CD4-positive, alpha-beta memory T cell (primary cell): Measurements from ENCODE around the gene TRIM26. TPM values are rescaled to one million over a fixed set of nuclear protein-coding genes. Genes with fewer than 3 reads are reported as not detected.

Experiments
- CTCF ChIA-PET: fragments of 350-600 bp; sonication (Branson Sonifier 250); formaldehyde crosslinking; loops from one replicate; lab custom pipeline; 2021; ENCODE audit warnings: inconsistent platforms; ENCODE audit not compliant: partially characterized antibody; lab: Charles Lee
- POLR2A ChIA-PET: fragments of 350-600 bp; sonication (Branson Sonifier 250); formaldehyde crosslinking; loops from one replicate; lab custom pipeline; 2021; ENCODE audit not compliant: partially characterized antibody; lab: Charles Lee
- DNase-seq, 5 donors: peaks; one replicate each; pipeline versions ENCODE4 v3.0.0 to v3.0.0-alpha.2; 2020 to 2022; ENCODE audit warnings: mixed read lengths in 1 of 5
- H3K27ac ChIP-seq: one replicate; pipeline ENCODE4 v1.7.0; 2013; ENCODE audit warnings: low read depth, low read length
- H3K27me3 ChIP-seq: 2 replicates; pipeline ENCODE4 v1.7.0; 2013; ENCODE audit warnings: mild to moderate bottlenecking, low read length, moderate library complexity; ENCODE audit not compliant: insufficient read depth
- H3K36me3 ChIP-seq: 2 replicates; pipeline ENCODE4 v1.7.0; 2013; ENCODE audit warnings: mild to moderate bottlenecking, low read length, moderate library complexity; ENCODE audit not compliant: insufficient read depth
- H3K4me1 ChIP-seq: 2 replicates; pipeline ENCODE4 v1.7.0; 2013; ENCODE audit warnings: mild to moderate bottlenecking, low read length, moderate library complexity; ENCODE audit not compliant: insufficient read depth
- H3K4me3 ChIP-seq, 2 donors: one replicate each; pipeline ENCODE4 v1.7.0; 2013; ENCODE audit warnings: low read length in 2 of 2, mild to moderate bottlenecking in 1 of 2
- H3K9me3 ChIP-seq, 2 donors: one replicate each; pipeline ENCODE4 v1.7.0; 2013; ENCODE audit warnings: low read length in 2 of 2, control low read depth in 1 of 2; ENCODE audit not compliant: control insufficient read depth in 1 of 2
- H3K27ac Mint-ChIP-seq, 7 donors: one replicate each; pipeline ENCODE4 v1.8.0; 2020 to 2021; ENCODE audit warnings: mixed read lengths in 7 of 7, mild to moderate bottlenecking in 6 of 7, inconsistent platforms in 3 of 7, moderate library complexity in 3 of 7
- H3K27me3 Mint-ChIP-seq, 2 donors: one replicate each; pipeline ENCODE4 v1.8.0; 2020 to 2021; ENCODE audit warnings: mixed read lengths in 2 of 2
- H3K36me3 Mint-ChIP-seq, 2 donors: one replicate each; pipeline ENCODE4 v1.8.0; 2020 to 2021; ENCODE audit warnings: mixed read lengths in 2 of 2, inconsistent platforms in 1 of 2, mild to moderate bottlenecking in 1 of 2
- H3K4me1 Mint-ChIP-seq, 4 donors: one replicate each; pipeline ENCODE4 v1.8.0; 2020 to 2021; ENCODE audit warnings: mixed read lengths in 4 of 4, mild to moderate bottlenecking in 1 of 4
- H3K4me3 Mint-ChIP-seq, 8 donors: one replicate each; pipeline ENCODE4 v1.8.0; 2020 to 2021; ENCODE audit warnings: mixed read lengths in 8 of 8, mild to moderate bottlenecking in 7 of 8, moderate library complexity in 6 of 8, inconsistent platforms in 3 of 8
- H3K9me3 Mint-ChIP-seq, 8 donors: one replicate each; pipeline ENCODE4 v1.8.0; 2020 to 2021; ENCODE audit warnings: mixed read lengths in 8 of 8, mild to moderate bottlenecking in 5 of 8, inconsistent platforms in 3 of 8, moderate library complexity in 1 of 8
- intact Hi-C: fragments of 100-400 bp; cut with micrococcal nuclease; formaldehyde crosslinking; loops from one replicate; pipeline ENCODE4 v1.15.1; 2023
- polyA plus RNA-seq, 2 donors: library from polyadenylated mRNA; unstranded; fragments of 300-500 nt; fragmentation: Illumina TruSeq; gene quantifications; one replicate each; pipeline ENCODE4 v1.2.3, GENCODE V29; 2021
- total RNA-seq, 2 experiments: library from RNA; stranded (reverse); gene quantifications; one replicate each; pipeline ENCODE4 v1.2.3, GENCODE V29; 2021

TRIM26 gene
- total and polyA plus RNA-seq, 4 experiments from 2014 or later: 17.3 to 60.7 (median 55.5) TPM

- ChIA-PET POLR2A (no interaction called here), CTCF (no interaction called here)
- no peaks in the 10 kb centered on the region for H3K36me3 Mint-ChIP-seq
- H3K27me3 ChIP-seq: no peaks in the 10 kb centered on the region
- no peaks in the 10 kb centered on the region for H3K36me3 ChIP-seq
- no peak for DNase-seq
- H3K27me3 Mint-ChIP-seq: peaks cover 8 to 21% of the 10 kb centered on the region in 2 donors
- H3K4me3 Mint-ChIP-seq: no peak within 1 kb of the TSS
- H3K9me3 ChIP-seq: no peaks in the 10 kb centered on the region
- H3K4me3 ChIP-seq: no peak within 1 kb of the TSS
- H3K9me3 Mint-ChIP-seq: no peaks in the 10 kb centered on the region
- H3K4me1 ChIP-seq: peaks cover 5% of the 10 kb centered on the region
- H3K27ac ChIP-seq: no peak within 1 kb of the TSS
- intact Hi-C loops: no loop called here
- no peak within 1 kb of the TSS for H3K27ac Mint-ChIP-seq
- H3K4me1 Mint-ChIP-seq: peaks cover 6 to 10% (median 7%) of the 10 kb centered on the region in 4 donors
Measured at GRCh38 chr6:30160785-30161531, 52.2 kb downstream of the TRIM26 start, which contains the start of gene TRIM10. Gene TRIM10 (minus strand): TSS chr6:30161211. CDS start chr6:30160858, 353 bp downstream.

DNA sequence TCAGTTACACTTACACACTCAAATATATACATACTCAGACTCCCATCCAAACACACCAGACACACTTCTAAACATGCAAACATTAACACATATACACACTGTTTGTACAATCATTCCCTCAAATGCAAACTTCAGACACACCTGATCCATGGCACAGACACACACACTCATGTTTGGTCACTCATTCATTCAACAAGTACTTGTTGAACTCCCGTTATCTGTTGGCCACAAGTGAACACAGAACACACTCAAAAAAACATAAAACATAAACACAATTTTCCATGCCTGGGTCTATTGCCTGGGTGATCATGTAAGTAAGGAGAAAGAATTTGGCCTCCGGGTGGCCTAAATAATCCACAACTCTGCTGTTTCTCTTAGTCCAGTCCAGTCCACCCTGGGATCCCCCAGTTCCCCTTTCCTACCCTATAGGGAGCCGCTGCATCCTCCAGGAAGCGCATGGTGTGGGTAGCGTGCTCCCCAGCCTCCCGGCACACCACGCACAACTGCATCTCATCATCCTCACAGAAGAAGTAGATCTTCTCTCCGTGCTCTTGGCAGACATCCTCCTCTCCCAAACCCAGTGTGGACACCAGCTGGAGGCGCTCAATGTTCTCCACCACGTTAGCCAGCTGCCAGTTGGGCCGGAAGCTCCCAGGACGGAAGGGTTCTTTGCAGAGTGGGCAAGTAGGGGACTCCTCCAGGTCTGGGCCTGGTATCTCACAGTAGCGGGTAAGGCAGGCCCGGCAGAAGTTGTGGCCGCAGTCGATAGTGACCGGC lies 53.0 kb downstream of the TRIM26 start:
- Mint-ChIP-seq H3K36me3 (no peaks in the 10 kb centered on the region), H3K9me3 (no peaks in the 10 kb centered on the region), H3K4me3 (no peak overlapping the region), H3K27ac (no peak overlapping the region), H3K27me3 (peaks cover 11 to 29% of the 10 kb centered on the region in 2 donors), H3K4me1 (peaks cover 6 to 10% (median 7%) of the 10 kb centered on the region in 4 donors)
- intact Hi-C loops: no loop called here
- Histone ChIP-seq H3K4me1 (peaks cover 5% of the 10 kb centered on the region), H3K9me3 (no peaks in the 10 kb centered on the region), H3K27me3 (no peaks in the 10 kb centered on the region), H3K36me3 (no peaks in the 10 kb centered on the region), H3K27ac (no peak overlapping the region), H3K4me3 (no peak overlapping the region)
- no peak for DNase-seq
- ChIA-PET POLR2A (no interaction called here), CTCF (no interaction called here)

GRCh38 chr6:30158475-30159040 lies 54.6 kb downstream of the TRIM26 start:
- Histone ChIP-seq H3K27me3 (no peaks in the 10 kb centered on the region), H3K4me1 (peaks cover 5% of the 10 kb centered on the region), H3K36me3 (no peaks in the 10 kb centered on the region), H3K4me3 (no peak overlapping the region), H3K27ac (no peak overlapping the region), H3K9me3 (no peaks in the 10 kb centered on the region)
- ChIA-PET CTCF (no interaction called here), POLR2A (no interaction called here)
- Mint-ChIP-seq H3K4me3 (no peak overlapping the region), H3K27ac (no peak overlapping the region), H3K27me3 (peaks cover 17 to 43% of the 10 kb centered on the region in 2 donors), H3K4me1 (peaks cover 6 to 10% (median 7%) of the 10 kb centered on the region in 4 donors), H3K36me3 (no peaks in the 10 kb centered on the region), H3K9me3 (no peaks in the 10 kb centered on the region)
- DNase-seq: no peak
- intact Hi-C loops: no loop called here

GRCh38 chr6:30157999-30158398 lies 55.2 kb downstream of the TRIM26 start:
- no peaks in the 10 kb centered on the region for H3K36me3 Mint-ChIP-seq
- Histone ChIP-seq H3K27me3 (no peaks in the 10 kb centered on the region), H3K4me3 (no peak overlapping the region), H3K4me1 (peaks cover 1% of the 10 kb centered on the region), H3K36me3 (no peaks in the 10 kb centered on the region), H3K9me3 (no peaks in the 10 kb centered on the region), H3K27ac (no peak overlapping the region)
- ChIA-PET POLR2A (no interaction called here), CTCF (no interaction called here)
- DNase-seq: no peak
- H3K27me3 Mint-ChIP-seq: peaks cover 17 to 48% of the 10 kb centered on the region in 2 donors
- H3K27ac Mint-ChIP-seq: no peak overlapping the region
- peaks cover under 1 to 7% (median 5%) of the 10 kb centered on the region in 4 donors for H3K4me1 Mint-ChIP-seq
- intact Hi-C loops: no loop called here
- H3K9me3 Mint-ChIP-seq: no peaks in the 10 kb centered on the region
- no peak overlapping the region for H3K4me3 Mint-ChIP-seq

- no peak overlapping the region for H3K27ac ChIP-seq
Measured at GRCh38 chr6:30157581-30157980, 55.6 kb downstream of the TRIM26 start.

DNA sequence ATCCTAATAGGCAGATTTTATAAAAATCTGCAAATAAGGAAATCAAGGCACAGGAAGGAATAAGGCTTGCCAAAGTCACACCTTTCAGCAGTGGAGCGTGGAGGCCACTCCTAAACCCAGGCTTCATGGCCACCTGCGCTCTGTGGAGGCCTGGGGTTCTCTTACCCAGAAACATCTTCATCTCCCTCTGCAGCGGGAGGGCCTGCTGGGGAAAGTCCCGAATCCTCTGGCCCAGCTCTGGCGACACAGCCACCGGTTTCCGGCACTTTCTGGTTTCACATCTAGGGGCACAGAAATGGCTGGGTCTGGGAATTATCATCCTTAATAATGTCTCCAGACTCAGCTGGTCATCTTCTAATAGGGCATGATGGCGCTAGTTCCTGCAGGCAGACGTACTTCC lies 56.4 kb downstream of the TRIM26 start:
- ChIA-PET POLR2A (no interaction called here), CTCF (no interaction called here)
- DNase-seq: no peak
- intact Hi-C loops: no loop called here
- Mint-ChIP-seq H3K4me1 (peaks cover 0 to 2% (median 0%) of the 10 kb centered on the region in 4 donors), H3K36me3 (no peaks in the 10 kb centered on the region), H3K27me3 (peaks cover 17 to 48% of the 10 kb centered on the region in 2 donors), H3K9me3 (no peaks in the 10 kb centered on the region), H3K4me3 (no peak overlapping the region), H3K27ac (no peak overlapping the region)
- Histone ChIP-seq H3K36me3 (no peaks in the 10 kb centered on the region), H3K27me3 (no peaks in the 10 kb centered on the region), H3K4me3 (no peak overlapping the region), H3K27ac (no peak overlapping the region), H3K4me1 (no peaks in the 10 kb centered on the region), H3K9me3 (no peaks in the 10 kb centered on the region)

More at GRCh38 chr6:30157581-30157980, 55.6 kb downstream of the TRIM26 start:
- intact Hi-C loops: no loop called here
- Mint-ChIP-seq H3K27me3 (peaks cover 17 to 49% of the 10 kb centered on the region in 2 donors), H3K9me3 (no peaks in the 10 kb centered on the region), H3K27ac (no peak overlapping the region), H3K36me3 (no peaks in the 10 kb centered on the region), H3K4me3 (no peak overlapping the region), H3K4me1 (peaks cover 0 to 6% (median 4%) of the 10 kb centered on the region in 4 donors)
- Histone ChIP-seq H3K4me3 (no peak overlapping the region), H3K4me1 (no peaks in the 10 kb centered on the region), H3K9me3 (no peaks in the 10 kb centered on the region), H3K27me3 (no peaks in the 10 kb centered on the region), H3K36me3 (no peaks in the 10 kb centered on the region)
- POLR2A ChIA-PET: no interaction called here
- no peak for DNase-seq
- CTCF ChIA-PET: no interaction called here

DNA sequence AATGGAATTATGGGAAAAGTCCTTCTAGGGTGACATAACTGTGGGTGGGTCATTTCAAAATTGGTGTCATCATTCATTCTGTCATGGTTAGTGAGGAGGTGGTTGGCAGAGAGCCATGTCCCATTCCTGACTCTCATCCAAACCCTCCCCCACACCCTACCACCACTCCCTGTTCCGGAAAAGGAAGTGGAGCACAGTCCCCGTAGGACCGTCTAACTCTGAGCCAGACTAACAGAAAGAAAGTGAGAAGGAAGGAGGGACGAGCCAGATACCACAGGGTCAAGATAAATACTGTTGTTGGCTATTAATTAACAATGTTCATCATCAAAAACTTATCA lies 57.0 kb downstream of the TRIM26 start:
- CTCF ChIA-PET: no interaction called here
- H3K36me3 ChIP-seq: no peaks in the 10 kb centered on the region
- no peaks in the 10 kb centered on the region for H3K4me1 ChIP-seq
- no peaks in the 10 kb centered on the region for H3K9me3 ChIP-seq
- Mint-ChIP-seq H3K27ac (no peak overlapping the region), H3K27me3 (peaks cover 17 to 52% of the 10 kb centered on the region in 2 donors), H3K9me3 (no peaks in the 10 kb centered on the region), H3K4me1 (peaks cover 0 to 5% (median 0%) of the 10 kb centered on the region in 4 donors), H3K4me3 (no peak overlapping the region), H3K36me3 (no peaks in the 10 kb centered on the region)
- intact Hi-C loops: no loop called here
- POLR2A ChIA-PET: no interaction called here
- no peaks in the 10 kb centered on the region for H3K27me3 ChIP-seq
- H3K27ac ChIP-seq: no peak overlapping the region
- no peak overlapping the region for H3K4me3 ChIP-seq
- DNase-seq: no peak
